NAMALWA (cell line): ENCODE measurements around the gene MYH14.

Source experiments
- DNase-seq: peaks from one replicate; pipeline ENCODE4 v3.0.0-alpha.2; 2015; ENCODE audit warnings: low spot score

The MYH14 gene

DNA sequence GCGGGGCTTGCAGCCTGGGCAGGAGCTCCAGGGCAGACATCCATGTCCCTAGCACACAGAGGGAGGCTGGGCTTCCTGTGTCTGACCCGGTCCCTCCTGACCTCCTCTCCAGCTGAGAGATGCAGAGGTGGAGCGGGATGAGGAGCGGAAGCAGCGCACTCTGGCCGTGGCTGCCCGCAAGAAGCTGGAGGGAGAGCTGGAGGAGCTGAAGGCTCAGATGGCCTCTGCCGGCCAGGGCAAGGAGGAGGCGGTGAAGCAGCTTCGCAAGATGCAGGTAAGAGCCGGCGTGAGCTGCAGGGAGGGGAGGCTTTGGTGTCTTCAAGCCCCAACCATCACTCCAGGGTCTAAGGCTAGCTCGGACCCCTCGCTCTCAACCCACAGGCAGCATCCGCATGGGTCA lies 87.4 kb downstream of the MYH14 start:
- no peak for DNase-seq

DNA sequence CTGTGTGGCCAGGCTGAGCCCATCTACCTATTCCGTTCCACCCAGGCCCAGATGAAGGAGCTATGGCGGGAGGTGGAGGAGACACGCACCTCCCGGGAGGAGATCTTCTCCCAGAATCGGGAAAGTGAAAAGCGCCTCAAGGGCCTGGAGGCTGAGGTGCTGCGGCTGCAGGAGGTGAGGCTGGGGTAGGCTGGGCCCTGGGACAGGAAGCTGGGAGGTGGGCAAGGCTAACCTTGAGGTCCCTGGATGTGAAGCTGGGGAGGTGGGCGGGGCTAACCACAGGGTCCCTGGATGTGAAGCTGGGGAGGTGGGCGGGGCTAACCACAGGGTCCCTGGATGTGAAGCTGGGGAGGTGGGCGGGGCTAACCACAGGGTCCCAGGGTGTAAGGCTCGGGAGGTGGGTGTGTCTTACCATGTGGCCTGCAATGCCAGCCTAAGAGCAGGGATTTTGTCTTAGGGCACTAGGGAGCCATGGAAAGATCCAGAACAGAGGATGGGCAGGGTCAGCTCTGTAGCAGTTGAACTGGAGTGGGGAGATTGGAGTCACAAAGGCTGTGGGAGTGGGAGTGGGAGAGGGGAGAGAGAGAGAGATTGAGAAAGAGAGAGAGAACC lies 88.9 kb downstream of the MYH14 start:
- no peak for DNase-seq

DNA sequence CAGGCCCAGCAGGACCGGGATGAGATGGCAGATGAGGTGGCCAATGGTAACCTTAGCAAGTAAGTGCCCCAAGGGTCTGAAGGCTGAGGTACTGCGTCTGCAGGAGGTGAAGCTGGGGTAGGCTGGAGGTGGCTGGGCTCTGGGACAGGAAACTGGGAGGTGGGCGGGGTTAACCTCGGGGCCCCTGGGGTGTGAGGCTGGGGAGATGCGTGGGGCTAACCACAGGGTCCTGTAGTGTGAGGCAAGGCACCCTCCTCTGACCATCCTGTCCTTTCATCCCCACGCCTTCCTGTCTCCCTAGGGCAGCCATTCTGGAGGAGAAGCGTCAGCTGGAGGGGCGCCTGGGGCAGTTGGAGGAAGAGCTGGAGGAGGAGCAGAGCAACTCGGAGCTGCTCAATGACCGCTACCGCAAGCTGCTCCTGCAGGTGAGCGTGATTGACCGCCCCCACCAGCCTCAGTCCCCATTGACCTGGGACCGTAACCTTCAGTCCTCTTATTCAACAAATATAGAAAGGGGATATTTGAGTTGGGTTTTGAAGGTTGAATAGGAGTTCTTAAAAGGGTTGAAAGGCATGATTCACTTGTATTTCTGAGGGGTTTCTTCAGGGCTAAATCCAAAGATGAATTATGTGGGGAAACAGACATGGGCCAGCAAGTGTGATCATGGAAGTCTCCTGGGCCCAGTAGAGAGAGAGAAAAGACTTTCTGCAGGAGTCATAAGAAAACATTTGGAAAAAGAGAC lies 90.0 kb downstream of the MYH14 start:
- no peak for DNase-seq

DNA sequence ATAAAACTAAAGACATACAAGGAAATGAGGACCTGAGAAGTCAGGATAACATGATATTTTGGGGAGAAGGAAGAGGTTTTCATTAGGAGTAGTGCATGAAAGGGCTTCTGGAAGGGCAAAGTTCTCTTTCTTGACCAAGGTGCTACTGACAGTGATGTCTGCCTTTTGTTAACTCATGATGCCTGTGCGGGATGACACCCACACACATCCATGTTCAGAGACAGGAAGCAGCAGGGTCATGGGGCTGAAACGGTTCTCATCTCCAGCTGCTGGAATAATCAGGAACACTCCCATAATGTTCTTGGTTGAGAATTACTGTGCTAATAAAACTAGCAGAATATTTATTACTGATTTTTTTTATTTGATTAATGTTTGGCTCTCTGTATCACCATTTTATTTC lies 96.6 kb downstream of the MYH14 start:
- DNase-seq: no peak

DNA sequence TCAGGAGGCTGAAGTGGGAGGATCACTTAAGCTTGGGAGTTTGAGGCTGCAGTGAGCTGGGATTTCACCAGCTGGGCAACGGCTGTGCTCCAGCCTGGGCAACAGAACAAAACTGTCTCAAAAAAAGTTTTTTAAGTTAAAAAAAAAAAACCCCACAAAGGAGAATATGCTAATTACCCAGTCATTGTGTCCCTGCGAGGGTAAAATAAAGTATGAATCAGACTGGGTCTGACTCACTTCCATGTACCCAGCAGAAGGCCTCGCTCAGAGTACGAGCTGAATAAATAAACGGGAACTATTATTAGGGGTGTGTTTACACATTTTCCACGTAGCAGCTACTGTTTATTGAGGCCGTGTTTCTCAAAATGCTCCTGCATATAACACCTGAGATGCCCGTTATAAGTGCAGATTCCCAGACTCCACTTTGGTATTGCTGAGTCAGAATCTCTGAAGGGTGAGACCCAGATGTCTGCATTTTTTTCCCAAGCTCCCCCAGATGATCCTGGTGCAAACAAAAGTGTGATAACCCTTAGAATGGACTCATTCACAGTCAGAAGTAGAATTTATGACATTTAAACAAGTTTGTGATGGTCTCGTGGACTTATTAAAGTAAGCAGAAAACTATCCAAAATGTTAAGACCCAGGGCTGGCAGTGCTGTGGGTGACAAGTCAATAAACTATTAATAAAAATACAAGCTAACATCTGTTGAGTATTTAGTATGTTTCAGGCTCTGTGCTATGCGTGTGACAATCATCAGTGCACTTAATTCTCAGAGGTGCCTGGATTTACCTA lies 97.6 kb downstream of the MYH14 start:
- no peak for DNase-seq

GRCh38 chr19:50301607-50301971 lies 98.2 kb downstream of the MYH14 start:
- DNase-seq: no peak

- DNase-seq: no peak
These were observed 100.1 kb downstream of the MYH14 start for GRCh38 chr19:50303558-50303957.

- DNase-seq: no peak
These were observed 105.6 kb downstream of the MYH14 start for GRCh38 chr19:50308991-50309390.

GRCh38 chr19:50309396-50310125 lies 106.1 kb downstream of the MYH14 start:
- no peak for DNase-seq

- no peak for DNase-seq
These were observed 107.5 kb downstream of the MYH14 start for GRCh38 chr19:50310759-50311465.

DNA sequence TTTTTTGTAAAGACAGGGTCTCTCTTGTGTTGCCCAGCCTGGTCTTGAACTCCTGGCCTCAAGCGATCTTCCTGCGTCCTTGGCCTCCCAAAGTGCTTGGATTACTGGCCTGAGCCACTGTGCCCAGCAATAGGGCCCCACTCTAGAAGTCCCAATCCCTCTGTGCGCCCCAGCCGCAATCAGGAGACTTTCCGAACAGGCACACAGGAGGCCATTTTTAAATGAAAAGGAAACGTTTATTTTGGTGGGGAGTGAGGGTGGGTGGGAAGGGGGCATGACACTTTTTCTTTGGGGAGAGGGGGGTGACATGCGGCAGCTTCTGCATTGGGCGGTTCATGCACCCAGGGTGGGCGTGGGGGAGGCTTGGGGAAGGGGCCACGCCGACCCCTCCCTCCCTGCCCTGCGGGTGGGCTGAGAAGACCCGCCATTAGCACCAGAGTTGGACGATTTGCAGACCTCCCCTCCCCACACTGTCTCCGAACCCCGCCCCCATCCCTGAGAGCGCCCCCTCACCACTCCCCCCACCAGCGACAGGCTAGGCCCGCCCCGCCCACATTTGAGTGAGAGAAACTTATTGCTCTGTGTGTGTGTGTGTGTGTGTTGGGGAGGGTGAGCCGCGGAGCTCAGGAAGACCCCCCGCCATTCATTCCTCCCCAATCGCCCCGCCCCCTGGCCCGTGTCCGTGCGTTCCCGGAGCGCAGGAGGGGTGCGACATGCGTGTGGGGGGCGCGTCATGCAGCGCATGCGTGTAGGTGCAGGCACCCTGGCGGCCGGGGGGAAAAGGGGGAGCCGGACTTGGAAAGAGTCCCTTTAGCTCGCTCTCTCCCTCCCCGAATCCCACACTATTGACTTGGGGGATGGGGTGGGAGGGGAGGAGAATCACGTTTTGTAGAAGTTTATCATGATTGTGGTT lies 108.6 kb downstream of the MYH14 start:
- no peak for DNase-seq

DNA sequence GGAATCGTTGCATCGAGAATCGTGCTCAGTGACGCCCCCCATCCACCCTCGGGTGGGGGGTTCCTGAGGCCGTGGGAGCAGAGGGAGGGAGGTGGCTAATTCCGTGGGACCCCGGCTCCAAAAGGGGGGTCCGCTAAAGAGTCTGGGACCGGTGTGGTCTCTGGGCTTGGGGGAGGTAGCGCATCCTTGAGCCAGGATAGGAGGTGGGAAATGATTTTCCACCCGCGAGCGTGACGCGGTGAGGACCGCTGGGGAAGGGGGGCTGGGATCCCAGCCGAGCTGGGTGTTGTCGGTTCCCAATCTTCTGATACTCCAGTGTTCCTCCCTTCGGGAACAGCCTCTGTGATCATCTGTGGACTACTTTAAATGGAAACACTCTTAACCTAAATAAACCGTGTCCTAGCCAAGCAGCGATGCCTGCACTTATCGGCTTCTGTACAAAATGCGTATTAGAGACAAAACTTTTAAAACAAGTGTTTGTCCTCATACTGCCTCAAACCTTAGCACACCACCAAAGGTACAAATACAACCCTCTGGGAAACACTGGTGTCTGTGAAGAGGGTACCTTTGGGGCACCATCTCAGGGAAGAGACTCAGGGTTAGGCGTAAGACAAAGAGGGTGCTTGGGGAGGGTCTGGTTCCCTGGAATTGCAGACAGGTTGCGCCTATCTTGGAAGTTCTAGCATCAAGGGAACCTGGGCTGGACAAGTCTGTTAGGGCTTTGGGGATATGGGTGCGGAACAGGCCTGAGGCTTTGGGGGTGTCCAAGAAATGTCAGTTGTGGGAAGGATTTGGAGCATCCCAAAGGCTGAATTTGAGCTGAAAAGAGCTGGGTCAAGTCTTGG lies 109.8 kb downstream of the MYH14 start:
- no peak for DNase-seq

- DNase-seq: no peak
These were observed 110.6 kb downstream of the MYH14 start for GRCh38 chr19:50313812-50314536.

DNA sequence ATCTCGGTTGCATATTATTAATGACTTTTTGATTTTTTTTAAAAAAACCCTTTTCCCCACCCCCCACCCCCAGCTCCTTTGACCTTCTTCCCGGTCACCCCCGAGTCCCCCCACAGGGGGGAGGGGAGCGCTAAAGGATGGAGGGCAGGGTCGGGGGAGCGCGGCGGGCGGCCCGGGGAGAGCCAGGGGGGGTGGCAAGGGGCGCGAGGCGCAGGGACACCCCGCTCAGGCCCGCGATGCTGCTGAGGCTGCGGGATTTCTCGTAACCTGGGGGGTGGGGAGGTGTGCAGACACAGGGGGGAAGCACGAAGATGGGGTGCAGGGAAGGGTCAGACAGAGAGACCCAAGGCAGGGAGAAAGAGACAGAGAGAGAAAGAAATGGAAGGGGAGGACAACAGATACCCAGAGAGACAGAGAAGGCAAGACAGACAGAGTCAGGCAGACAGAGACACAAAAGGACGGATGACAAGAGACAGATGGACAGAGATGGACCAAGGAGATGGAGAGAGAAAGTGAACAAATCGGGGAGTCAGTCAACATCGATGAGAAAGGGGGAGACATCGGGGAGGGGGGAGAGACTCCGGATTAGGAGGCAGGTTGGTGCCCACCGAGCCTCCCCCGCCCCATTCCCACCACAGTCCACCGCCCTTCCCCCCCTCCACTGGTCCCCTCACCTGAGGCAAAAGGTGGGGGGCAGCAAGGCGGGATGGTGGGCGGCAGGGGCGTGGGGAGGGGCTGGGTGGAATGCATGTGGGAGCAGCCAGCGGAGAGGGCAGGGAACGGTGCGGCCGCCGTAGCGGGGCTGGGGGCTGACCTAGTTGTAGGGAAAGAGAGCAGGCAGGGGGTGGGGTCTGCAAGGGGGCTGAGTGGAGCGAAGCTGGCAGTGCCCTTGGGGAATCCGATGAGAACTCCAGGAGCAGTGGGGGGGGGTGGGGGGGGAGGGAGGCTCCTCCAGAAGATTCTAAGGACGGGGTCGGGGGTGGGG lies 111.6 kb downstream of the MYH14 start:
- DNase-seq: no peak

DNA sequence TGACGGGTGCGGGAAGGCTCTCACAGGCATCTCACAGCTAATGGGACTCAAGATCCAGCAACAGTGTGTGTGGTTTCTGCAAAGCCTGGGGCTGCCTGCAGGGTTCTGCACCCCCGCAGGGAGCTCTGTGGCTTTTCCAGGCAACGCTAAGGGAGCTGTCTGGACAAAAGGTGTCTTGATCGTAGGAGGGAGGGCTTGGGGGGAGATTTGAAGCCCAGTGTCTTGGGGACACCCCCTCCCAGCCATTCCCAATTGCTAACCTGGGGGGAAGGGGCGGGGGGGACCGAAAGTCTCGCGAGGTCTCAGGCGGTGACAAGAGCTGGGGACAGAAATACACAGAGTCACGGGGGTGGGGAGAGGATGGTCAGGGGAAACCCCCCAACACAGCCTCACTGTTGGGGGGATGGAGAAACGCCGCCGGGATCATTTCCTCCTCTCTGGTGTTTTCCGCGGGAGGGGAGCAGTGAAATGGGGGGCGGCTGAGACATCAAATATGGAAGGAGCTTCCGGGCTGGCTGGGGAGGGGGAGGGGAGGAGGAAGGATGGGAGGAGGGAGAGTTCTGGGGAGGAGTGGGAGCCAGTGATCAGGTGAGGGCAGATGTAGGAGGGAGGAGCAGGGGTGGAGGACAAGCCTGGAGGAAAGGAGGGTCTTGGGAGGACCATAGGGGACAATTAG lies 112.5 kb downstream of the MYH14 start:
- DNase-seq: peak; percentile 62

DNA sequence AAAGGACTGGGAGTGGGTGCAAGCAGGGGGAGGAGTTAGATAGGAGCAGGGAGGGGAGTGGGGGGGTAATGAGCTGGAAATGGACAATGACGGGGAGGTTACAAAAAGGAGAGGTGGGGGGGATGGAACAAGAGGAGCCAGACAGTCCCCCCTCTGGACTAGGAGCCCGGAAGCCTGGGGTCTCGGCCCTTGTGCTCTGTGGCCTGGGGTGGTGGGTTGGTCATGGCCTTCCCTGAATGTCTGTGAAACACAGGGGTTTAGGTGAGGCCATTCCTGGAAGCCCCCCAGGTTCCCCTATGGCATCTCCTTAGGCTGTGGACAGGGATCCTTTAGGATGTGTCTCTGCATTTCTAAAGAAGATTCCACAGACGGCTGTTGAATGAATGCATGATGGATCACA lies 113.7 kb downstream of the MYH14 start:
- DNase-seq: no peak

- DNase-seq: no peak
These were observed 115.0 kb downstream of the MYH14 start for GRCh38 chr19:50318438-50318837.
